ENCODE measurements around the gene ATP6V1B1. TPM values are rescaled to one million over a fixed set of nuclear protein-coding genes. Genes with fewer than 3 reads are reported as not detected.

ATP6V1B1 gene
- total and polyA plus RNA-seq, 2 donors (not counting 1 experiment from before 2014, with no cell fraction given) = 1.0 to 2.1 TPM

DNA sequence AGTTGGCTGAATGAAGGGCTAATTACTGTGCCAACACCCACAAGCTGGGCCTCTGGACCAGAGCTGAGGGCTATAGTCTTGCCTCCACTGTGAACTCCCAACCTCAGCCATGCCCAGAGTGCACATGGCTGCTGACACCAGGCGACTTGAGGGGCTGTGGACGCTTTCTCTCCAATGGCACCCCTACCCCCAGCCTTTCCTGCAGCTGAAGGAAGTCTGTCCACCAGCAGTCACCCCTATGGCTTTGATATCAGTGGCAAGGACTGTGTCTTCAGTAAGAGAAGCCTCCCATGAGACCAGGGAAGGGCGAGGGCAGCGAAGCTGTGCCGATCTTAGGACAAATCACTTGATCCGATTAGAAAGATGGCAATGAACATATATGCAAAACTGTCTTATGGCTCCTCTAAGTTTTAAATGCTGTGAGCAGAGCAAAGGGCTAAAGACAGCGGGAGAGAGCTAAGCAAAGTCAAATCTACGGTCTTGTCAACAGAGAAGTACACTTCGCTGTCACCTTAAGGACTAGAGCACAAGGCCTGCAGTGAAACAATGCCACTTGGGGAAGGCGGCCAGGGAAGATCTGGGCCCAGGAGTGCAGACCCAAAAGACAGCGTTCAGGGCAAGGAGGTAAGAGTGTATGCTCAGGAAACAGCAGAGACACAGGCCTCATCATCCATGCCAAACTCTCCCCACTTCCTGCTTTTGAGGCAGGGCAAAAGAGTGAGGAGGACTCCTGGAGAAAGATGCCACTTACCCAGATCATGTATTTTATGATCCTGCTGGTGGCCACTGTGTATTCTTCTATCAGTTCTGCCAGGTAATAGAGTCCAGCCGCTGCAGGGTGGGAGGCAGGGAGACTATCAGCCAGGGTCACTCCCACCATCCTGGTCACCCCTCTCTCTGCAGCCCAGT, 57.5 kb downstream of the ATP6V1B1 start:
- H3K4me3 ChIP-seq (replicated peaks in 1 of 4; ENCODE audit: control extremely low read depth in 1 of 4, insufficient read depth in 1 of 4, low read depth in 3 of 4, low read length in 4 of 4) = peak overlapping the region; percentile 61 to 93 (median 70)
- no peaks in the 10 kb centered on the region for H3K27me3 ChIP-seq (ENCODE audit: control insufficient read depth, insufficient read depth, low read length)
- H2AFZ ChIP-seq (ENCODE audit: low read length) = no peak overlapping the region
- no peaks in the 10 kb centered on the region for H3K9me3 ChIP-seq (ENCODE audit: control insufficient read depth, insufficient read depth, low read depth, low read length)
- peaks cover 20% of the 10 kb centered on the region for H3K79me2 ChIP-seq (ENCODE audit: control insufficient read depth, insufficient read depth, low read length)
- peak overlapping the region; percentile 94 for H3K4me2 ChIP-seq (ENCODE audit: extremely low read depth, insufficient read depth, low read length)
- peaks cover 7% of the 10 kb centered on the region for H3K4me1 ChIP-seq (ENCODE audit: control insufficient read depth, extremely low read depth, insufficient read depth, low read length)
- no peak for DNase-seq (ENCODE audit: low read depth in 2 of 2)
- peaks cover 12% of the 10 kb centered on the region for H3K36me3 ChIP-seq (ENCODE audit: control insufficient read depth, insufficient read depth, low read length)
- H4K20me1 ChIP-seq (ENCODE audit: control insufficient read depth, extremely low read depth, insufficient read depth, low read length) = no peaks in the 10 kb centered on the region
- H3K27ac ChIP-seq (ENCODE audit: insufficient read depth, low read length) = no peak overlapping the region
- TF ChIP-seq, protein P1, sequence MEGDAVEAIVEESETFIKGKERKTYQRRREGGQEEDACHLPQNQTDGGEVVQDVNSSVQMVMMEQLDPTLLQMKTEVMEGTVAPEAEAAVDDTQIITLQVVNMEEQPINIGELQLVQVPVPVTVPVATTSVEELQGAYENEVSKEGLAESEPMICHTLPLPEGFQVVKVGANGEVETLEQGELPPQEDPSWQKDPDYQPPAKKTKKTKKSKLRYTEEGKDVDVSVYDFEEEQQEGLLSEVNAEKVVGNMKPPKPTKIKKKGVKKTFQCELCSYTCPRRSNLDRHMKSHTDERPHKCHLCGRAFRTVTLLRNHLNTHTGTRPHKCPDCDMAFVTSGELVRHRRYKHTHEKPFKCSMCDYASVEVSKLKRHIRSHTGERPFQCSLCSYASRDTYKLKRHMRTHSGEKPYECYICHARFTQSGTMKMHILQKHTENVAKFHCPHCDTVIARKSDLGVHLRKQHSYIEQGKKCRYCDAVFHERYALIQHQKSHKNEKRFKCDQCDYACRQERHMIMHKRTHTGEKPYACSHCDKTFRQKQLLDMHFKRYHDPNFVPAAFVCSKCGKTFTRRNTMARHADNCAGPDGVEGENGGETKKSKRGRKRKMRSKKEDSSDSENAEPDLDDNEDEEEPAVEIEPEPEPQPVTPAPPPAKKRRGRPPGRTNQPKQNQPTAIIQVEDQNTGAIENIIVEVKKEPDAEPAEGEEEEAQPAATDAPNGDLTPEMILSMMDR (conservative IDR thresholded peaks at IDR 0.05 in 1 of 2, IDR thresholded peaks at IDR 0.05 in 1 of 2; ENCODE audit: low read depth in 1 of 2, low read length in 2 of 2) = no peak
- TF ChIP-seq EZH2 (IDR thresholded peaks at IDR 0.05; ENCODE audit: low read length, missing control alignments) = no peak
- H3K9ac ChIP-seq (ENCODE audit: insufficient read depth, low read length) = no peak overlapping the region

DNA sequence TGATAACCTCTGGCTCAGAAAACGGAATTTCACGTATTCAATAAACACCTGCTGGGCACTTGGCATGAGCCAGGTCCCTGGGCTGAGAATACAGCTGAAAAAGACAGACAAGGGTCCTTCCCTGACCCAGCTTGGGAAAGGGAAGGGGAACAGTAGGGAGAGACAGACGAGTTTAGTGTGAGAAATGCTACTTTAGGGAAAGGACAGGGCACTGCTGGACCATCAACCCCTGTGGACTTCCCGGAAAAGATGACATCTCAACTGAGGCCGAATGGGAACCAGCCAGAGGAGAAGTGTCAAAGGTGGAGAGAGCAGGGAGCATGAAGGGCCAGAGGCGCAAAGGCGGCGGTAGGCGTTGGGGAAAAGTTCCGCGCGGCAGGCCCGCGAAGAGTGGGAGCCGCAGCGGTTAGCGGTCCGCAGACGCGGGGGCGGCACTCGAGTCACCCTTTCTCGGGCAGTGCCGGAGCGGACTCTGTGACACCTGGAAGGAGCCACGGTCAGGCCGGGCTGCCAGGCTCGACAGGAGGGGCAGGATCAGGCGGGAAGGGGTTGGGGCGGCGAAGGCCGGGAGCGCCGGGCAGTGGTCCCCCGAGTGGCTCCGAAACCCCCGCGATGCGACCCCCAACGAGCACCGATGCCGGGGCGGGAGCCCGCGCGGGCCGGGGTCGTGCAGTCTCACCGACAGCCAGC, 58.5 kb downstream of the ATP6V1B1 start:
- peak in 1 of 2 donors; percentile 36 for DNase-seq (ENCODE audit: low read depth in 2 of 2)
- peaks cover 20% of the 10 kb centered on the region for H3K79me2 ChIP-seq (ENCODE audit: control insufficient read depth, insufficient read depth, low read length)
- TF ChIP-seq, protein P1 (conservative IDR thresholded peaks at IDR 0.05 in 1 of 2, IDR thresholded peaks at IDR 0.05 in 1 of 2; ENCODE audit: low read depth in 1 of 2, low read length in 2 of 2) = no peak
- TF ChIP-seq EZH2 (IDR thresholded peaks at IDR 0.05; ENCODE audit: low read length, missing control alignments) = no peak
- H4K20me1 ChIP-seq (ENCODE audit: control insufficient read depth, extremely low read depth, insufficient read depth, low read length) = no peaks in the 10 kb centered on the region
- H3K27ac ChIP-seq (ENCODE audit: insufficient read depth, low read length) = peak overlapping the region; percentile 60
- peak overlapping the region; percentile 94 for H3K4me2 ChIP-seq (ENCODE audit: extremely low read depth, insufficient read depth, low read length)
- H2AFZ ChIP-seq (ENCODE audit: low read length) = peak overlapping the region; percentile 31
- H3K9me3 ChIP-seq (ENCODE audit: control insufficient read depth, insufficient read depth, low read depth, low read length) = no peaks in the 10 kb centered on the region
- peak overlapping the region; percentile 61 to 93 (median 70) for H3K4me3 ChIP-seq (replicated peaks in 1 of 4; ENCODE audit: control extremely low read depth in 1 of 4, insufficient read depth in 1 of 4, low read depth in 3 of 4, low read length in 4 of 4)
- peaks cover 5% of the 10 kb centered on the region for H3K36me3 ChIP-seq (ENCODE audit: control insufficient read depth, insufficient read depth, low read length)
- H3K4me1 ChIP-seq (ENCODE audit: control insufficient read depth, extremely low read depth, insufficient read depth, low read length) = peaks cover 7% of the 10 kb centered on the region
- H3K9ac ChIP-seq (ENCODE audit: insufficient read depth, low read length) = peak overlapping the region; percentile 80
- H3K27me3 ChIP-seq (ENCODE audit: control insufficient read depth, insufficient read depth, low read length) = no peaks in the 10 kb centered on the region

Measured in fibroblast of lung (primary cell).